ENCODE measurements around the gene L1CAM. TPM values are rescaled to one million over a fixed set of nuclear protein-coding genes. Genes with fewer than 3 reads are reported as not detected.

The L1CAM gene
- total RNA-seq, 6 experiments from 2014 or later = 0.33 to 0.64 (median 0.47) TPM; not detected in 2

DNA sequence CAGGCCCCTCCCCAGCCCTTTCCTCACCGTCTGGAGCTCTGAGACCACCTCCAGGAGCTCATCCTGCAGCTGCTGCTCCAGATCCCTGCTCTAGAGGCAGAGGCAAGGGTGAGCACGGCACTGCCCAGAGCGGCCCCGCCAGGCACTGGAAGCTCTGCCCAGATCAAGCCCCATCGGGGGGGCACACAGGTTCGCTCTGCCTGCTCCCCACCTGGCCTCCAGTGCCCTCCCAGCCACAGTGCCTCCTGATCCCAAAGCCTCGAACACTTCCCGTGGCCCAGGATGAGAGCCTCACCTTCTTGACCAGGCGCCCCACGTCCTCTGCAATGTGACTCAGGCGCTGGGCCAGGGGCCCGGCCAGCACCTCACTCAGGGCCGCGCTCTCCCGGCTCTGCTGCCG, 35.1 kb upstream of the L1CAM start:
- H3K4me3 ChIP-seq = no peak overlapping the region
- H3K27ac ChIP-seq = no peak overlapping the region
- WGBS (ENCODE audit: insufficient coverage, low coverage, low lambda C conversion rate, missing lambda C conversion rate) = no CpG with 5 or more reads among the region's 16 CpGs
- H3K4me1 ChIP-seq = no peaks in the 10 kb centered on the region
- intact Hi-C loops (cut with DNase I) = no loop called here
- no peaks in the 10 kb centered on the region for H3K36me3 ChIP-seq
- TF ChIP-seq, protein P1, sequence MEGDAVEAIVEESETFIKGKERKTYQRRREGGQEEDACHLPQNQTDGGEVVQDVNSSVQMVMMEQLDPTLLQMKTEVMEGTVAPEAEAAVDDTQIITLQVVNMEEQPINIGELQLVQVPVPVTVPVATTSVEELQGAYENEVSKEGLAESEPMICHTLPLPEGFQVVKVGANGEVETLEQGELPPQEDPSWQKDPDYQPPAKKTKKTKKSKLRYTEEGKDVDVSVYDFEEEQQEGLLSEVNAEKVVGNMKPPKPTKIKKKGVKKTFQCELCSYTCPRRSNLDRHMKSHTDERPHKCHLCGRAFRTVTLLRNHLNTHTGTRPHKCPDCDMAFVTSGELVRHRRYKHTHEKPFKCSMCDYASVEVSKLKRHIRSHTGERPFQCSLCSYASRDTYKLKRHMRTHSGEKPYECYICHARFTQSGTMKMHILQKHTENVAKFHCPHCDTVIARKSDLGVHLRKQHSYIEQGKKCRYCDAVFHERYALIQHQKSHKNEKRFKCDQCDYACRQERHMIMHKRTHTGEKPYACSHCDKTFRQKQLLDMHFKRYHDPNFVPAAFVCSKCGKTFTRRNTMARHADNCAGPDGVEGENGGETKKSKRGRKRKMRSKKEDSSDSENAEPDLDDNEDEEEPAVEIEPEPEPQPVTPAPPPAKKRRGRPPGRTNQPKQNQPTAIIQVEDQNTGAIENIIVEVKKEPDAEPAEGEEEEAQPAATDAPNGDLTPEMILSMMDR (IDR thresholded peaks at IDR 0.05) = no peak
- no peak for TF ChIP-seq POLR2A (IDR thresholded peaks at IDR 0.05)
- H3K9me3 ChIP-seq = no peaks in the 10 kb centered on the region
- no peaks in the 10 kb centered on the region for H3K27me3 ChIP-seq
- ATAC-seq (no peak), DNase-seq (no peak)

GRCh38 chrX:153920546-153920945, 34.6 kb upstream of the L1CAM start:
- DNase-seq = peak in 1 of 3 donors; percentile 39
- TF ChIP-seq POLR2A (IDR thresholded peaks at IDR 0.05) = no peak
- TF ChIP-seq, protein P1 (IDR thresholded peaks at IDR 0.05) = no peak
- 78% methylated on average over 6 of the region's 14 CpGs for WGBS (ENCODE audit: insufficient coverage, low coverage, low lambda C conversion rate, missing lambda C conversion rate)
- Histone ChIP-seq H3K27me3 (no peaks in the 10 kb centered on the region), H3K4me3 (no peak overlapping the region), H3K4me1 (no peaks in the 10 kb centered on the region), H3K36me3 (no peaks in the 10 kb centered on the region), H3K27ac (no peak overlapping the region), H3K9me3 (no peaks in the 10 kb centered on the region)
- intact Hi-C loops (cut with DNase I) = no loop called here
- ATAC-seq = no peak

DNA sequence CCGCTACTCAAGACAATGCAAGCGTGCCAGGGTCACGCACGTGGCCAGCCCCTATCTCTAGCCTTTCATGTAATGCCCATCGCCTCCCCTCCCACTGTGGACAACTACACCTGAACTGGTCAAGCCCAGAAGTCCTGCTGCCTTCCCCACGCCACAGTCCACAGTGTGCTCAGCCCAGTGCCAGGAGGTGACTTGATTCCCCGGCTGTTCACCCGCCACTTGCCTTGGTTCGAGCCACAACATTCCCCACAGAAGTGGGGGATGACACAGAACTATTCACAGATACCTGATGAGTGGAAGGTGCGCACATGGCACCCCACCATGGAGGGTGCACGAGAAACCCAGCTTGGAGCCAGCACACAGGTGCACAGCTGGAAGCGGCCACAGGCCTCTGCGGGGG, 33.3 kb upstream of the L1CAM start:
- Histone ChIP-seq H3K27ac (no peak overlapping the region), H3K4me1 (no peaks in the 10 kb centered on the region), H3K36me3 (no peaks in the 10 kb centered on the region), H3K4me3 (no peak overlapping the region), H3K27me3 (no peaks in the 10 kb centered on the region), H3K9me3 (no peaks in the 10 kb centered on the region)
- ATAC-seq (no peak), DNase-seq (peak in 1 of 3 donors; percentile 31)
- WGBS (ENCODE audit: insufficient coverage, low coverage, low lambda C conversion rate, missing lambda C conversion rate) = 80% methylated on average over 5 of the region's 13 CpGs
- TF ChIP-seq POLR2A (IDR thresholded peaks at IDR 0.05) = no peak
- TF ChIP-seq, protein P1 (IDR thresholded peaks at IDR 0.05) = no peak
- intact Hi-C loops (cut with DNase I) = no loop called here

DNA sequence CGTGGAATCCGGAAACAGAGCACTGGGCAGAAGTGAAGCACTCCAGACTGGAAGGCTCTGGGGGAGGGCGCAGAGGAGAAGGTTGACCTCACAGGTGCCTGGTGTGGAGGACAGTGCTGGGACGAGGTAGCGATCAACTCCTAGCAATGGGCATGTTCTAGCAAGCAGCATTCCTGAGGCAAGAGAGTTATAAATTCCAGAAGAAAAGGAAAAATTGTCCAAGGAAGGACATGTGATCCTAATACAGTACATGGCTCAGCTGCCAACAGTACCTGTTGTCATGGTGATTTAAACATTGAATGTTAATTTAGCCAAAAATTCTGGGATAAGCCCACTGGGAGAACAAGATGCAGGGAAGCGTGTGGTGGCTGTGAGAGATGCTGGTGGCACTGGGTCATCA, 31.9 kb upstream of the L1CAM start:
- intact Hi-C loops (cut with DNase I) = no loop called here
- Histone ChIP-seq H3K36me3 (no peaks in the 10 kb centered on the region), H3K27ac (no peak overlapping the region), H3K4me3 (no peak overlapping the region), H3K9me3 (no peaks in the 10 kb centered on the region), H3K27me3 (no peaks in the 10 kb centered on the region), H3K4me1 (no peaks in the 10 kb centered on the region)
- ATAC-seq (no peak), DNase-seq (no peak)
- no peak for TF ChIP-seq POLR2A (IDR thresholded peaks at IDR 0.05)
- TF ChIP-seq, protein P1 (IDR thresholded peaks at IDR 0.05) = no peak
- 72% methylated on average over 6 of the region's 6 CpGs for WGBS (ENCODE audit: insufficient coverage, low coverage, low lambda C conversion rate, missing lambda C conversion rate)

GRCh38 chrX:153913701-153914100, 27.7 kb upstream of the L1CAM start:
- H3K36me3 ChIP-seq = no peaks in the 10 kb centered on the region
- no peak overlapping the region for H3K4me3 ChIP-seq
- H3K9me3 ChIP-seq = no peaks in the 10 kb centered on the region
- ATAC-seq = no peak
- H3K4me1 ChIP-seq = no peaks in the 10 kb centered on the region
- DNase-seq = no peak
- intact Hi-C loops (cut with DNase I) = no loop called here
- WGBS (ENCODE audit: insufficient coverage, low coverage, low lambda C conversion rate, missing lambda C conversion rate) = no CpG with 5 or more reads among the region's 17 CpGs
- no peak for TF ChIP-seq POLR2A (IDR thresholded peaks at IDR 0.05)
- TF ChIP-seq, protein P1 (IDR thresholded peaks at IDR 0.05) = no peak
- no peak overlapping the region for H3K27ac ChIP-seq
- H3K27me3 ChIP-seq = no peaks in the 10 kb centered on the region
